ENCODE data around the gene STAB1.

The STAB1 gene

DNA sequence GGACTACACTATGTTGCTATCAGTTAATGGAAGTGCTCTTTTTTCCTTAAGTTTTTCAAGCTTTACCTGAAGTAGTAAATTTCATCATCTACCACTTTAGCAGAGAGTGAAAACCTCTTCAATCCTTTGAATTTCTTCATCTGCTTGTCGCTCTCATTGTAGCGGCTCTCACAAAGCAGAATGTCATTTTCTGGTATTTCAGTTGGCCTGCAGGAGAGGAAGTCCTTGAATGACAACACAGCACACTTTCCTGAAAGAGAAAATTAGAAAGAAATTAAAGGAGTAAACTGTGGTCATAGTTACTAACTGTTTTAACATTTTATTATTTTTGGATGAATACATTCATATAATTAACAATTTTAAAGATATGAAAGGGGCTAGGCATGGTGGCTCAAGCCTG lies 68.8 kb downstream of the STAB1 start:
- no peak for DNase-seq (ENCODE audit: low read depth, low spot score)

DNA sequence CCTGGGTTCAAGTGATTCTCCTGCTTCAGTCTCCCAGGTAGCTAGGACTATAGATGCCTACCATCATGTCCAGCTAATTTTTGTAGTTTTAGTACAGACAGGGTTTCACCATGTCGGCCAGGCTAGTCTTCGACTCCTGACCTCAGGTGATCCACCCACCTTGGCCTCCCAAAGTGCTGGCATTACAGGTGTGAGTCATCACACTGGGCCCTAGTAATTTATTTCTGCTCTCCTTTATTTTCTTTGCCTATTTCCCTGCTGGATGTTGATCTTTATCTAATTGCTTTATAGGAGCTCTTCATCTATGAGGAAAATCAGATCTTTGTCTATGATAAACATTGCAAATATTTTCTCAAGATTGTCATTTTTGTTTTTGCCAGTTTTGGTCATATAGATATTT lies 72.9 kb downstream of the STAB1 start:
- DNase-seq (ENCODE audit: low read depth, low spot score), result no peak

DNA sequence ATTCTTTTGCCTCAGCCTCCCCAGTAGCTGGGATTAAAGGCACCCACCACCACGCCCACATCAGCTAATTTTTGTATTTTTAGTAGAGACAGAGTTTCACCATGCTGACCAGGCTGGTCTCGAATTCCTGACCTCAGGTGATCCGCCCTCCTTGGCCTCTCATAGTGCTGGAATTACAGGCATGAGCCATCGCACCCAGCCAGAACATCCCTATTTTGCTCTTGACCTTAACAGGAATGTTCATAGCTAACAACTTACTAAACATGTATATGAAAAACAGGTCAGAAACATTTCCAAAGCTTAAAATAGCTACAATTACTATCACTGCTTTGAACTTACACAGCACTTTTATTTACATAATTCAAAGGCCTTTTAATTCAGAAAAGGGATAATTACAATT lies 74.9 kb downstream of the STAB1 start:
- DNase-seq (ENCODE audit: low read depth, low spot score), result no peak

GRCh38 chr3:52572221-52572620 lies 77.1 kb downstream of the STAB1 start:
- DNase-seq (ENCODE audit: low read depth, low spot score), result no peak

Data from brain pericyte (primary cell).